Stimulated activated naive CD4-positive, alpha-beta T cell (primary cell): Measurements from ENCODE around the gene OR6C6.
"Not testable (repeated sequence)": the region's sequence is repeated elsewhere in the genome, so short reads cannot be mapped to it uniquely, and the experiment has no call there.

ENCODE experiments used
- DNase-seq, 6 experiments: peaks; one replicate each; lab custom pipeline; 2025; lab: John Stamatoyannopoulos, UW

OR6C6 gene

GRCh38 chr12:55296469-55296868 lies at the start of gene OR6C6:
Gene OR6C6, minus strand, starts transcription at chr12:55296569. Its CDS starts 1,337 bp downstream, at chr12:55295232.
- DNase-seq = no peak

GRCh38 chr12:55336002-55336401 lies 39.6 kb upstream of the OR6C6 start:
- DNase-seq = no peak

GRCh38 chr12:55330446-55330845 lies 34.1 kb upstream of the OR6C6 start, which contains the start of gene OR6C3:
Gene OR6C3, plus strand, starts transcription at chr12:55330746. Its CDS starts 955 bp downstream, at chr12:55331701.
- DNase-seq = no peak

GRCh38 chr12:55325801-55326200 lies 29.4 kb upstream of the OR6C6 start:
- DNase-seq = not testable (repeated sequence)

GRCh38 chr12:55320201-55320600 lies 23.8 kb upstream of the OR6C6 start:
- DNase-seq = no peak

GRCh38 chr12:55314043-55314442 lies 17.7 kb upstream of the OR6C6 start, which contains the start of gene OR6C1:
Gene OR6C1, plus strand, starts transcription at chr12:55314343. Its CDS starts 6,257 bp downstream, at chr12:55320600.
- no peak for DNase-seq

GRCh38 chr12:55289999-55290398 lies 6.4 kb downstream of the OR6C6 start:
- no peak for DNase-seq

GRCh38 chr12:55280991-55281390 lies 15.4 kb downstream of the OR6C6 start:
- DNase-seq = no peak

GRCh38 chr12:55258303-55258702 lies 38.1 kb downstream of the OR6C6 start:
- DNase-seq = no peak

- no peak for DNase-seq
These were observed 39.5 kb downstream of the OR6C6 start for GRCh38 chr12:55256831-55257230.

GRCh38 chr12:55253281-55253680 lies 43.1 kb downstream of the OR6C6 start:
- no peak for DNase-seq

GRCh38 chr12:55250944-55251343 lies 45.4 kb downstream of the OR6C6 start:
- DNase-seq = no peak

- no peak for DNase-seq
These were observed 50.2 kb downstream of the OR6C6 start for GRCh38 chr12:55246159-55246558.

GRCh38 chr12:55244309-55244708 lies 52.1 kb downstream of the OR6C6 start, which contains the start of gene OR6C74:
Gene OR6C74, plus strand, starts transcription at chr12:55244609. Its CDS starts 2,679 bp downstream, at chr12:55247288.
- DNase-seq = no peak
